ENCODE results near the gene AHRR. TPM values are rescaled to one million over a fixed set of nuclear protein-coding genes. Genes with fewer than 3 reads are reported as not detected.
A peak's percentile ranks its signal among the peaks of the same experiment; 100 is the strongest.

The AHRR gene
- total and polyA plus RNA-seq, 9 of the 15 experiments (the other 6 are each of a cell fraction or from before 2014, with no cell fraction given): 0.06 to 1.6 (median 0.75) TPM; not detected in 1

GRCh38 chr5:444226-444625, 122.7 kb downstream of the AHRR start:
- Histone ChIP-seq H3K9ac (ENCODE audit: insufficient read depth in 1 of 2, low read depth in 2 of 2, low read length in 2 of 2) (peak overlapping the region; percentile 87 to 95; a peak in 3 of 4 replicates), H3K4me1 (replicated peaks in 1 of 2; ENCODE audit: control insufficient read depth in 2 of 2, insufficient read depth in 2 of 2, low read length in 2 of 2) (peaks cover 17 to 38% of the 10 kb centered on the region in 2 experiments; a peak in 4 of 5 replicates), H3K27ac (ENCODE audit: extremely low read depth, low read depth, low read length) (no peak overlapping the region), H3K79me2 (ENCODE audit: control insufficient read depth, insufficient read depth, low read length) (peaks cover 30% of the 10 kb centered on the region), H3K27me3 (ENCODE audit: control insufficient read depth in 2 of 2, insufficient read depth in 2 of 2, low read length in 2 of 2) (no peaks in the 10 kb centered on the region), H3K4me2 (ENCODE audit: insufficient read depth, low read length) (peak overlapping the region; percentile 100), H3K4me3 (peak overlapping the region; percentile 73), H3K36me3 (ENCODE audit: control insufficient read depth, insufficient read depth, low read length) (peaks cover 36% of the 10 kb centered on the region), H3K9me3 (replicated peaks; ENCODE audit: control insufficient read depth, insufficient read depth, low read depth, low read length) (no peaks in the 10 kb centered on the region), H3K9me1 (ENCODE audit: control insufficient read depth, insufficient read depth, low read length) (peaks cover 13% of the 10 kb centered on the region), H4K20me1 (replicated peaks; ENCODE audit: control insufficient read depth, insufficient read depth, low read length) (no peaks in the 10 kb centered on the region; the same call in 1 of the 2 replicates), H2AFZ (ENCODE audit: low read depth, low read length) (no peak overlapping the region)
- no peak for FAIRE-seq
- DNase-seq (ENCODE audit: extremely low read depth in 1 of 4, low spot score in 3 of 4): no peak
- ATAC-seq: no peak
- intact Hi-C loops (cut with micrococcal nuclease) (no loop called here), in situ Hi-C loops (cut with MboI) (no loop called here)
- WGBS (ENCODE audit: insufficient coverage, low coverage, missing lambda C conversion rate): 72% methylated on average over 8 of the region's 8 CpGs
- ChIA-PET CTCF (ENCODE audit: low intra/inter-chr PET ratio) (no interaction called here), POLR2A (interaction anchor here (0.6 to 1.3 kb wide), 2 partner anchors 12 to 78 kb away, joined by 3 read pairs; no protein-coding TSS in a partner anchor)
- BruUV-seq (replicated peaks): no TSS peak
- TF ChIP-seq ARID3B (CRISPR knock-in tag; IDR thresholded peaks at IDR 0.05; ENCODE audit: borderline replicate concordance) (no peak), ASH1L (IDR thresholded peaks at IDR 0.05; ENCODE audit: borderline replicate concordance, low read depth, partially characterized antibody) (no peak), NCOA2 (IDR thresholded peaks at IDR 0.05; ENCODE audit: partially characterized antibody in 2 of 2) (no peak), ZKSCAN3 (CRISPR knock-in tag; IDR thresholded peaks at IDR 0.05) (no peak), ZEB2 (IDR thresholded peaks at IDR 0.05) (no peak), NBN (IDR thresholded peaks at IDR 0.05; ENCODE audit: low read depth) (no peak), RB1 (IDR thresholded peaks at IDR 0.05; ENCODE audit: low read depth) (no peak), CREB3L1 (IDR thresholded peaks at IDR 0.05; ENCODE audit: borderline replicate concordance, low read depth) (no peak), RAD21 (CRISPR knock-in tag; conservative IDR thresholded peaks at IDR 0.05 in 1 of 2, IDR thresholded peaks at IDR 0.05 in 1 of 2) (no peak), ZBTB33 (CRISPR knock-in tag; IDR thresholded peaks at IDR 0.05) (no peak), RBM15 (IDR thresholded peaks at IDR 0.05; ENCODE audit: insufficient read depth, low read length) (no peak), RUNX1 (IDR thresholded peaks at IDR 0.05; ENCODE audit: low read depth) (no peak), NR1H2 (CRISPR knock-in tag; IDR thresholded peaks at IDR 0.05) (no peak), ZKSCAN8 (CRISPR knock-in tag; IDR thresholded peaks at IDR 0.05) (no peak)
- TF ChIP-seq, protein P1, sequence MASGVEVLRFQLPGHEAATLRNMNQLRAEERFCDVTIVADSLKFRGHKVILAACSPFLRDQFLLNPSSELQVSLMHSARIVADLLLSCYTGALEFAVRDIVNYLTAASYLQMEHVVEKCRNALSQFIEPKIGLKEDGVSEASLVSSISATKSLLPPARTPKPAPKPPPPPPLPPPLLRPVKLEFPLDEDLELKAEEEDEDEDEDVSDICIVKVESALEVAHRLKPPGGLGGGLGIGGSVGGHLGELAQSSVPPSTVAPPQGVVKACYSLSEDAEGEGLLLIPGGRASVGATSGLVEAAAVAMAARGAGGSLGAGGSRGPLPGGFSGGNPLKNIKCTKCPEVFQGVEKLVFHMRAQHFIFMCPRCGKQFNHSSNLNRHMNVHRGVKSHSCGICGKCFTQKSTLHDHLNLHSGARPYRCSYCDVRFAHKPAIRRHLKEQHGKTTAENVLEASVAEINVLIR (CRISPR knock-in tag; IDR thresholded peaks at IDR 0.05): no peak
- TF ChIP-seq, protein P2, sequence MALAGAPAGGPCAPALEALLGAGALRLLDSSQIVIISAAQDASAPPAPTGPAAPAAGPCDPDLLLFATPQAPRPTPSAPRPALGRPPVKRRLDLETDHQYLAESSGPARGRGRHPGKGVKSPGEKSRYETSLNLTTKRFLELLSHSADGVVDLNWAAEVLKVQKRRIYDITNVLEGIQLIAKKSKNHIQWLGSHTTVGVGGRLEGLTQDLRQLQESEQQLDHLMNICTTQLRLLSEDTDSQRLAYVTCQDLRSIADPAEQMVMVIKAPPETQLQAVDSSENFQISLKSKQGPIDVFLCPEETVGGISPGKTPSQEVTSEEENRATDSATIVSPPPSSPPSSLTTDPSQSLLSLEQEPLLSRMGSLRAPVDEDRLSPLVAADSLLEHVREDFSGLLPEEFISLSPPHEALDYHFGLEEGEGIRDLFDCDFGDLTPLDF (CRISPR knock-in tag; IDR thresholded peaks at IDR 0.05): no peak
